H9 (cell line): ENCODE data around the gene RAPGEF6. TPM values are rescaled to one million over a fixed set of nuclear protein-coding genes. Genes with fewer than 3 reads are reported as not detected.

Experiments
- DNase-seq: peaks from one replicate; pipeline ENCODE4 v3.0.0-alpha.2; 2017
- H2AFZ ChIP-seq: one replicate; pipeline ENCODE4 v1.6.1; 2013; ENCODE audit warnings: mild to moderate bottlenecking, low read length, control low read depth, moderate library complexity
- H2AK5ac ChIP-seq: 2 replicates; pipeline ENCODE4 v1.6.1; 2013; ENCODE audit warnings: low read length, control low read depth, mixed read lengths; ENCODE audit not compliant: insufficient read length
- H2BK120ac ChIP-seq: one replicate; pipeline ENCODE4 v1.6.1; 2013; ENCODE audit warnings: low read depth, mild to moderate bottlenecking, low read length, control low read depth, inconsistent platforms; ENCODE audit not compliant: poor library complexity, severe bottlenecking
- H2BK12ac ChIP-seq: 2 replicates; pipeline ENCODE4 v1.6.1; 2013; ENCODE audit warnings: low read length, control low read depth, mixed read lengths, low read depth; ENCODE audit not compliant: insufficient read length
- H2BK15ac ChIP-seq: 2 replicates; pipeline ENCODE4 v1.6.1; 2013; ENCODE audit warnings: low read depth, low read length, control low read depth
- H2BK20ac ChIP-seq: one replicate; pipeline ENCODE4 v1.6.1; 2013; ENCODE audit warnings: low read depth, mild to moderate bottlenecking, low read length, control low read depth, inconsistent platforms; ENCODE audit not compliant: poor library complexity, severe bottlenecking
- H2BK5ac ChIP-seq: 2 replicates; pipeline ENCODE4 v1.6.1; 2013; ENCODE audit warnings: low read length, control low read depth, mixed read lengths; ENCODE audit not compliant: insufficient read length
- H3K14ac ChIP-seq: 2 replicates; pipeline ENCODE4 v1.6.1; 2013; ENCODE audit warnings: low read length, control low read depth; ENCODE audit not compliant: insufficient read depth
- H3K18ac ChIP-seq: 2 replicates; pipeline ENCODE4 v1.6.1; 2013; ENCODE audit warnings: low read depth, mild to moderate bottlenecking, mixed read lengths, low read length, control low read depth; ENCODE audit not compliant: insufficient read length
- H3K23ac ChIP-seq: 2 replicates; pipeline ENCODE4 v1.6.1; 2013; ENCODE audit warnings: low read length, control low read depth, mixed read lengths, low read depth; ENCODE audit not compliant: insufficient read length
- H3K23me2 ChIP-seq: 2 replicates; pipeline ENCODE4 v1.6.1; 2013; ENCODE audit warnings: low read depth, mild to moderate bottlenecking, mixed read lengths, low read length, control low read depth; ENCODE audit not compliant: insufficient read length, poor library complexity, severe bottlenecking
- H3K27ac ChIP-seq: 2 replicates; pipeline ENCODE4 v1.5.1; 2013; ENCODE audit warnings: low read length, control low read depth, mixed read lengths, low read depth; ENCODE audit not compliant: insufficient read length
- H3K27me3 ChIP-seq: 2 replicates; pipeline ENCODE4 v1.6.1; 2013; ENCODE audit warnings: low read length, control low read depth, inconsistent platforms; ENCODE audit not compliant: insufficient read depth
- H3K4ac ChIP-seq: 2 replicates; pipeline ENCODE4 v1.6.1; 2013; ENCODE audit warnings: low read depth, mild to moderate bottlenecking, control low read depth, inconsistent platforms, low read length, moderate library complexity
- H3K4me1 ChIP-seq: 2 replicates; pipeline ENCODE4 v1.6.1; 2013; ENCODE audit warnings: low read length, control low read depth, inconsistent platforms; ENCODE audit not compliant: insufficient read depth
- H3K4me2 ChIP-seq: 2 replicates; pipeline ENCODE4 v1.6.1; 2013; ENCODE audit warnings: low read length, control low read depth, mixed read lengths; ENCODE audit not compliant: insufficient read length, insufficient read depth
- H3K56ac ChIP-seq: 2 replicates; pipeline ENCODE4 v1.6.1; 2013; ENCODE audit warnings: low read depth, mild to moderate bottlenecking, mixed read lengths, low read length, control low read depth; ENCODE audit not compliant: insufficient read length
- H3K79me1 ChIP-seq: 2 replicates; pipeline ENCODE4 v1.6.1; 2013; ENCODE audit warnings: low read depth, mild to moderate bottlenecking, moderate library complexity, low read length, control low read depth, inconsistent platforms; ENCODE audit not compliant: insufficient read depth, poor library complexity, severe bottlenecking
- H3K79me2 ChIP-seq: 2 replicates; pipeline ENCODE4 v1.6.1; 2013; ENCODE audit warnings: low read length, control low read depth, inconsistent platforms; ENCODE audit not compliant: insufficient read depth
- H3K9ac ChIP-seq: 2 replicates; pipeline ENCODE4 v1.6.1; 2013; ENCODE audit warnings: low read length, control low read depth, mixed read lengths; ENCODE audit not compliant: insufficient read length; ENCODE audit errors: extremely low read depth
- H3K9me3 ChIP-seq: one replicate; pipeline ENCODE4 v1.6.1; 2013; ENCODE audit warnings: low read depth, low read length, inconsistent platforms; ENCODE audit not compliant: control insufficient read depth
- H3T11ph ChIP-seq: one replicate; pipeline ENCODE4 v1.6.1; 2013; ENCODE audit warnings: mild to moderate bottlenecking, low read length, control low read depth, inconsistent platforms
- H4K20me1 ChIP-seq: one replicate; pipeline ENCODE4 v1.6.1; 2013; ENCODE audit not compliant: control insufficient read depth, insufficient read length, insufficient read depth
- H4K5ac ChIP-seq: 2 replicates; pipeline ENCODE4 v1.6.1; 2013; ENCODE audit warnings: low read depth, mild to moderate bottlenecking, mixed read lengths, low read length, control low read depth; ENCODE audit not compliant: insufficient read length
- H4K8ac ChIP-seq: replicated peaks from 2 replicates; pipeline ENCODE4 v1.6.1; 2013; ENCODE audit warnings: low read length, control low read depth, mixed read lengths, low read depth; ENCODE audit not compliant: insufficient read length
- H4K91ac ChIP-seq: 2 replicates; pipeline ENCODE4 v1.6.1; 2013; ENCODE audit warnings: low read depth, mild to moderate bottlenecking, moderate library complexity, mixed read lengths, low read length, control low read depth; ENCODE audit not compliant: insufficient read length
- H3K27ac Mint-ChIP-seq, 3 experiments: 2 replicates in 2 of 3; 3 replicates in 1 of 3; pipeline ENCODE4 v1.8.0; 2020 to 2021; ENCODE audit warnings: mixed read lengths in 3 of 3, mild to moderate bottlenecking in 1 of 3, moderate library complexity in 1 of 3
- H3K27me3 Mint-ChIP-seq: 2 replicates; pipeline ENCODE4 v1.8.0; 2021; ENCODE audit warnings: low read depth, mild to moderate bottlenecking, moderate library complexity, mixed read lengths
- H3K36me3 Mint-ChIP-seq, 3 experiments: 2 replicates in 2 of 3; 3 replicates in 1 of 3; pipeline ENCODE4 v1.8.0; 2020 to 2021; ENCODE audit warnings: low read depth in 3 of 3, mixed read lengths in 3 of 3; ENCODE audit not compliant: insufficient read depth in 1 of 3
- H3K4me1 Mint-ChIP-seq, 2 experiments: 2 replicates each; pipeline ENCODE4 v1.8.0; 2020; ENCODE audit warnings: mixed read lengths in 2 of 2
- H3K4me3 Mint-ChIP-seq, 2 experiments: 2 replicates in 1 of 2; 3 replicates in 1 of 2; pipeline ENCODE4 v1.8.0; 2020 to 2021; ENCODE audit warnings: mild to moderate bottlenecking in 2 of 2, mixed read lengths in 2 of 2, moderate library complexity in 1 of 2
- H3K9me3 Mint-ChIP-seq, 2 experiments: 2 replicates in 1 of 2; 3 replicates in 1 of 2; pipeline ENCODE4 v1.8.0; 2020; ENCODE audit warnings: mild to moderate bottlenecking in 2 of 2, mixed read lengths in 2 of 2, moderate library complexity in 1 of 2
- WGBS: extraction: QIAGEN DNeasy Blood & Tissue Kit; methylation state at CpG from one replicate; pipeline ENCODE4 v1.1.7; 2013; ENCODE audit warnings: missing lambda C conversion rate, low lambda C conversion rate, mixed read lengths; ENCODE audit not compliant: insufficient read length; ENCODE audit errors: extremely low coverage; 5-methylcytosine and 5-hydroxymethylcytosine counted together
- total RNA-seq: library from RNA; stranded (reverse); gene quantifications from 2 replicates; pipeline ENCODE4 v1.2.1, GENCODE V29; 2021
- TF ChIP-seq, protein P1 (sequence below): fragments of 200-600 bp; sonication (generic); conservative IDR thresholded peaks from 3 replicates; pipeline ENCODE4 v1.8.0; 2021; ENCODE audit warnings: antibody characterized with exemption, mild to moderate bottlenecking

The RAPGEF6 gene
- total RNA-seq, 1 experiment from 2014 or later: 19.7 TPM

DNA sequence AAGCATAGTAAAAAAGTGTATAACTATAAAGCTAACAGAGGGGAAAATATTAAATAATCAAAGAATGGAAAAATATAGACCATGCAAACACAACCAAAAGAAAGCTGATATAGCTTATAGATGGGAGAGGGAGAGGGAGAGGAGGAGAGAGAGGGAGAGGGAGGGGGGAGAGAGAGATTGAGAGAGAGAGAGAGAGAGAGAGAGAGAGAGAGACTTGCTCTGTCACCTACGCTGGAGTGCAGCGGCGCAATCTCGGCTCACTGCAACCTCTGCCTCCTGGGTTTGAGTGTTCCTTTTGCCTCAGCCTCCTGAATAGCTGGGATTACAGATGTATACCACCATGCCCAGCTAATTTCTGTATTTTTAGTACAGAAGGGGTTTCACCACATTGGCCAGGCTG is 110.6 kb downstream of the RAPGEF6 start:
- TF ChIP-seq, protein P1, sequence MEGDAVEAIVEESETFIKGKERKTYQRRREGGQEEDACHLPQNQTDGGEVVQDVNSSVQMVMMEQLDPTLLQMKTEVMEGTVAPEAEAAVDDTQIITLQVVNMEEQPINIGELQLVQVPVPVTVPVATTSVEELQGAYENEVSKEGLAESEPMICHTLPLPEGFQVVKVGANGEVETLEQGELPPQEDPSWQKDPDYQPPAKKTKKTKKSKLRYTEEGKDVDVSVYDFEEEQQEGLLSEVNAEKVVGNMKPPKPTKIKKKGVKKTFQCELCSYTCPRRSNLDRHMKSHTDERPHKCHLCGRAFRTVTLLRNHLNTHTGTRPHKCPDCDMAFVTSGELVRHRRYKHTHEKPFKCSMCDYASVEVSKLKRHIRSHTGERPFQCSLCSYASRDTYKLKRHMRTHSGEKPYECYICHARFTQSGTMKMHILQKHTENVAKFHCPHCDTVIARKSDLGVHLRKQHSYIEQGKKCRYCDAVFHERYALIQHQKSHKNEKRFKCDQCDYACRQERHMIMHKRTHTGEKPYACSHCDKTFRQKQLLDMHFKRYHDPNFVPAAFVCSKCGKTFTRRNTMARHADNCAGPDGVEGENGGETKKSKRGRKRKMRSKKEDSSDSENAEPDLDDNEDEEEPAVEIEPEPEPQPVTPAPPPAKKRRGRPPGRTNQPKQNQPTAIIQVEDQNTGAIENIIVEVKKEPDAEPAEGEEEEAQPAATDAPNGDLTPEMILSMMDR: no peak
- Histone ChIP-seq H3K9me3 (no peaks in the 10 kb centered on the region), H3K23ac (no peak overlapping the region), H3K4me2 (no peak overlapping the region), H3K18ac (no peak overlapping the region), H3K4ac (no peak overlapping the region), H3K79me2 (no peaks in the 10 kb centered on the region), H4K91ac (no peak overlapping the region), H2BK15ac (no peak overlapping the region), H2AFZ (no peak overlapping the region), H2BK12ac (no peak overlapping the region), H3K56ac (no peak overlapping the region), H4K5ac (no peak overlapping the region), H2BK5ac (no peak overlapping the region), H2BK20ac (no peak overlapping the region), H4K8ac (no peak overlapping the region), H3K4me1 (no peaks in the 10 kb centered on the region), H3K23me2 (no peaks in the 10 kb centered on the region), H3T11ph (no peak overlapping the region), H3K27me3 (no peaks in the 10 kb centered on the region), H3K27ac (no peak overlapping the region), H3K79me1 (no peaks in the 10 kb centered on the region), H4K20me1 (no peaks in the 10 kb centered on the region), H3K9ac (no peak overlapping the region), H2AK5ac (no peak overlapping the region), H2BK120ac (no peak overlapping the region), H3K14ac (no peak overlapping the region)
- H3K27ac Mint-ChIP-seq: no peak overlapping the region
- H3K4me3 Mint-ChIP-seq: no peak overlapping the region
- peaks cover 0 to 6% (median 2%) of the 10 kb centered on the region in 3 experiments; a peak in 2 of 7 replicates for H3K36me3 Mint-ChIP-seq
- no peaks in the 10 kb centered on the region for H3K27me3 Mint-ChIP-seq
- no CpG with 5 or more reads among the region's 4 CpGs for WGBS
- H3K9me3 Mint-ChIP-seq: no peaks in the 10 kb centered on the region
- DNase-seq: no peak
- H3K4me1 Mint-ChIP-seq: peaks cover 0 to 4% of the 10 kb centered on the region in 2 experiments; a peak in 2 of 4 replicates
